Activated T-cell treated with anti-CD3 and anti-CD28 coated beads for 1 hour (primary cell): ENCODE data around the gene PRKCH.

Experiments used
- DNase-seq: peaks from one replicate; pipeline ENCODE4 v3.0.0-alpha.2; 2020; ENCODE audit warnings: low read depth

PRKCH gene

DNA sequence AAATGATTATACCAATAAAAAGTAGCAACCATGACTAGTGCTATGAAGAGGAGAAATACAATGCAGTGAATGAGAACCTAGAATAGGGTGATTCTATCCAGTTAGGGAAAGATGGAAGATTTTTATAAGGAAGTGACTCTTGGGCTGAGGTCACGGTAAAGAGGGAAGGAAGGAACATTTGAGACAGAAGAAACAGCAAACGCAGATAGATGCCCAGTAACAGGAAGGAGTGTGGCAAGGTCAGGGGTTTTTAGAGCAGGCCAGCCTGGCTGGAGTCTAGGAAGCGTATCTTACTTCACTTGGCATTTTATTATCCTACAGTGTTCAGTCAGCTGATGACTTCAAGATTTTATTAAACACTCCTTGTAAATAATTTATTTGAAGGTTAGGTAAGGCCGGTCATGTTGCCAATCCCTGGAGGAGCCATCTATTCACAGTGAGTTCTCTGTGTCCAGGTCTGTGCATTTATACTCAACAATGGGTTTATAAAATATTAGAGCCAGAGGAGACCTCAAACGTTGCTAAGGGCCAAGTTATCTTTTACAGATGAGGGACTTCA is 170.6 kb downstream of the PRKCH start:
- no peak for DNase-seq

DNA sequence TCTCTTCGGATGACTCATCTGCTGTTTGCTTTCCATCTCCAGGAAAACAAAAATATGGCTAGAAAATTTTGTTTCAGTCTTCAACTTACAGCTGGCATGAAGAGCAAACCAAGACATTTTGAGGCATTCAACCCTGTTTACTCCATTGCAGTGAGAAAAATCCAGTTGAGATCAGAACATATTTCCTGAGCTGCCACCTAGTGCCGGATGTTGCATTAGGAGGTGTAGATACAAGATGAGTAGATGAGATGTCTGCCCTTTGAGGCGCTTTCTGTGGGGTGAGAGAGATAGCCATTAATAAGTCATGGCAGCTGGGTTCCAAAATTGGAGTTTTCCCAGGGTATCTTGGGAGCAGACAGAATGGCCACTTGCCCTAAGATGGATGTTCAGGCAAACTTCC is 171.1 kb downstream of the PRKCH start:
- DNase-seq = no peak

DNA sequence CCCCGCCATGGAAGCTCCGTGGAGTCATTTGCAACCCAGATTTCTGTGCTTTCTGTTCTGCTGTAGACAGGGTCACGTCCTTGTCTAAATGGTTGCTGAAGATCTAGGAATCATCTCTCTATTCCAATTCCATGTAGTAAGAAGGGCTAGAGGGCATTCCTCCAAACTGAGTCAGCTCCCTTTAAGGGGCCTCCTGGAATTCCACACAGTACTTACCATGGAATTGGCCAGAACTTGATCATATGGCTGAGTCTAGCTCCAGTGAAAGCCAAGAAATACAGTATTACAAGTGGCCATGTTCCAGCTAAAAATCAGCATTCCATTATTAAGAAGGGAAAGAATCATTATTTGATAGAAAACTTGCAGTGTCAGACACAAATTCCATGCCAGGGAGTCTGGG is 171.9 kb downstream of the PRKCH start:
- DNase-seq = no peak

DNA sequence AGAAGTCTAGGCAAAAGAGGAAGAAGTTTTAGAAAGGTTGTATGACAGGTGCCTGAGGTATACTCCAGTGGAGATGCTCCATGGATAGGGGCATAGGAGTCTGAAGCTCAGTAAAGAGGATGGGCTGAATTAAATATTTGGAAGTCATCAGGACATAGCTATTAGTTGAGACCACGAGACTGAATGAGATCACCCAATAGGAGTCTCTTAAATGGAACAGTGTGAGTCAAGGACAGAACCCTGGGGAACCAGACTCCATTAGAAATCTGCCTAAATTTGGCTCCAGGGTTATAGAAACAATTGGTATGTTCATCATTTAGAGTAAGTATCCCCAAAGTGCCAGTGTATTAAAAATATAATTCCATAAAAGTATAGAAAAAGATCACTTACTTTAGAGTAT is 172.6 kb downstream of the PRKCH start:
- no peak for DNase-seq

DNA sequence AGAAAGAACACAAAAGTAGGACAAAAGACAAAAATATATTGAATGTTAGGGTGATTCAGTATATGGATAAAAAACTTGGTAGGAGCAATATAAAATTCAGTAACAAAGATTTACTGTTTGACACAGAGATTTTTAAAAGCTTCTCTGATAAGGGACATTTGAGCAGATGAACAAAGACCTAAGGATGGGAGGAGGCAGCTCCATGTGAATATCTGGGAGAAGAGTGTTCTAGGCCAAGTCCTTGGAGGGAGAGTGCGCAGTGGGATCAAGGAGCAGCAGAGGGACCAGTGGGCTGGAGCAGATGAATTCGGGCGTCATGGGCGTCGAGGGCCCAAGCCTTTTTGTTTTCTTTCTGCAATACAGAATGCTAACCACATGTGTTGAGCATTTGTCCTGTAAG is 174.4 kb downstream of the PRKCH start:
- no peak for DNase-seq

DNA sequence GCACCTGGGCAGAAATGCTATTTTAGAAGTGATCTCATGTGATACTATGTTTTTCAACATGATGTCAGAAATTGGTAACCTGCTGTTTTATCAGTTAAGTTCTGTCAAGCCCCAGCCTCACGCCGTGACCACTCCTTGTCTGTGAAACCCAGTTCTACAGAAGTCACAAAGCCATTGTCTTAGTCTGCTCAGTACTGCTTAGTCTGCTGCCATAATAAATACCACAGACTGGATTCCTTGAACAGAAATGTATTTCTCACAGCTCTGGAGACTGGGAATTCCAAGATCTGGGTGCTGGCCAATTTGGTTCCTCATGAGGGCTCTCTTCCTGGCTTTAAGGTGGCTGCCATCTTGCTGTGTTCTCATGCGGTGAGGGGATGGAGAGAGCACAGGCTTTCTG is 176.9 kb downstream of the PRKCH start:
- DNase-seq = no peak

DNA sequence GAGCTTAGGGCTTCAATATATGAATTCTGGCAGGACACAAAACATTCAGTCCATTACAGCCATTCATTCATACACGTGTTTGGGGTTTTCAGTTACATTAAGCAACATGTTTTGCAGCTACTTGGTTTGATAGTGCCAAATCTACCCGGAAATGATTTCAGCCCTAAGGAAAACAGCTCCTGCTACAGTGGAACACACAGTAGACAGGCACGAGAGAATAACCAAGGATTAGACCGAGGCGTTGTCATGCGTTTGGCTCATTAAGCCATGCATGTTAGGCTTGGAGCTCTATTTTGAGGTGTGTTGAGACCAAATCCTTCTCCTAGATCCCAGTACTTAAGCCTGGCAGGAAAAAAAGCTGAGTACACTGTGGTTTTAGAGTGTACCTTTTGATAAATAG is 177.4 kb downstream of the PRKCH start:
- no peak for DNase-seq

DNA sequence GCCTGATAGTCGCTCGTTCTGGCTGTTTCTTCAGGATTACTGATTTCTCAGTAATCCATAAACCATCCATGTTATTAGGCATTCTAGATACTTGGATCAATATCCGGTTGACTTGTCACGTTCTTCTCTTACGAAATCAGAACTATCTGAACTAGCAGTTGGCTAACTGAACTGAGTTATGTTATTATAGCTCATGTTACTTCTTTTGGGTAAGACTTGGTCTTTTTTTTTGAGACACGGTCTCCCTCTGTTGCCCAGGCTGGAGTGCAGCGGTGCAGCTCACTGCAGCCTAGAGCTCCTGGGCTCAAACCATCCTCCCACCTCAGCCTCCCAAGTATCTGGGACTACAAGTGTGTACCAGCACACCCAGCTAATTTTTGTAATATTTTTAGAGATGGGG is 178.6 kb downstream of the PRKCH start:
- no peak for DNase-seq

DNA sequence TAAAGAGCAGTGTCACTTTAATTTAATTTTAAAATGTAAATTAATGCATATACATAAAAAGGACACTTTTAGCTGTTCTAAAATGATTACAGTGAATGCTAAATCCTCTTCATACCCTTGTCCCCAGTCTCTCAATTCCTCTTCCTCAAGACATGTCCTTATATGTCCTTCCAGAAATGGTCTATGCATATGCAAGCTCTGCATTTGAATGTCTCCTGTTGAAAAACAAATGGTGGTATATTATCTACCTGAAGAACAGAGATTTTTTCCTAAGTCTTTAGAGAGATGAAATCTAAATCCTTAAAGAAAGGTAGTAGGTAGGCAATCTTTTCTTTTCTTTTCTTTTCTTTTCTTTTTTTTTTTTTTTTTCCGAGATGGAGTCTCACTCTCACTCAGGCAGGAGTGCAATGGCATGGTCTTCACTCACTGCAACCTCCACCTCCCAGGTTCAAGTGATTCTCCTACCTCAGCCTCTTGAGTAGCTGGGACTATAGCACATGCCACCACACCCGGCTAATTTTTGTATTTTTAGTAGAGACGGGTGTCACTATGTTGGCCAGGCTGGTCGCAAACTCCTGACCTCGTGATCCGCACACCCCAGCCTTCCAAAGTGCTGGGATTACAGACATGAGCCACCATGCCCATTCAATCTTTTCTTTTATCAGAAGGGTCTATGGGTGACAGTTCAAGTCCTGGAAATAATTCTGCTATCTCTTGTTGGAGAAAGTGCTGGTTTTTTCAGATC is 180.5 kb downstream of the PRKCH start:
- no peak for DNase-seq

DNA sequence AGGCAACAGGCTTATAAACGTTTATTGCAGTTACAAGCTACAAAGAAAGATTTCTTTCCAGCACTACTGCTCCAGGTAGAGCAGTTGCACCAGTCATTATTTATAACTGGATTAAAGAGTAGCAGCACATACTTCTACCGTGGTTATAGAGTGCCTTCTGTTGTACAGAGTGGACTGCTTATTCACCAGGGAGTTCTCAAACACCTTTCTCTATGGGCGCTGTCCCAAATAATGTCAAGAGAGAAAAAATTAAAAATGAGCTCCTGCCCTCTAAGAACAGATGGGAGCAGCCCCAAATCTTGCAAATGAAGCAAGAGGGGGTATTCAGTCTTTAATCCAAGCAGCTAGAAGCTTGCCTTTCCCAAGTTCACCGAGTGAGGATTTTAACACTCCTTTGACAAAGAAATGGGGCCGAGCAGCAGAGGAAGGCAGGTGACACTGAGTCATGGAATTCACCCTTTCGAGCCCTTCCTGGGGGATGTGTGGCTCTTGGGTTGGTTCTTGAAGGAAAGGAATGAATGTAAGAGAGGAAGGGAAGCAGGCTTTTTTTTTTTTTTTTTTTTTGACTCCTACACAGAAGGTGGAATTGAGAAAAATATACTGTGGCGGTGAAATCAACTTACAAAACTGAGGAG is 181.2 kb downstream of the PRKCH start:
- DNase-seq = no peak

DNA sequence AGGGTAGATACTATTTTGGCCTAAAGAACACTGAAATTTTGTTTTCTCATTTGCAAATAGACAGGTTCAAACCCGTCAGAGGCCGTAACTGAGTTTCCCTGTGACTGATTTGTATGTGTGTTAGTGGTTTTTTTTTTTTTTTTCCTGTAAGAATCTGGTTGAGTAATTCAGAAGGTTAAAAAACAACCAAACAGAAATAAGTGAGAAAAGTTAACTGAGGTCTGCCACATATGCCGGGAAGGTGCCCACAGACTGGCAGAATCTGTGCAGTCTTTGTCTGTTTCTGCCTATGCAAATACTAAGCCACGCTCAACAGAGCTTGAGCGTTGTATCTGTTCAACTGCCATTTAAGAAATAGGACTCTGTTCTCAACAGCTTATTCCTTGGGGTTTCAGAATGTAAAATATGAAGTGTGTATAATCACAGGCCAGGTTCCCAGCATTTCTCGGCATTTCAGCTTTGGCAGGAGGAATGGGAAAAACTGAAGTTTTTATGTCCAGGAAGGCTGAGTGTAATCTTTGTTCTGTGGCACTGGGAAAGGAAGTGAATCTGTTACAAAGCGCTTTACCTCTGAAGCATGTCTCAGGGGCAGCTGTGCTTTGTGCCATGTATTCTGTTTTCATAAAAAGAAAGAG is 181.9 kb downstream of the PRKCH start:
- peak; percentile 26 for DNase-seq

DNA sequence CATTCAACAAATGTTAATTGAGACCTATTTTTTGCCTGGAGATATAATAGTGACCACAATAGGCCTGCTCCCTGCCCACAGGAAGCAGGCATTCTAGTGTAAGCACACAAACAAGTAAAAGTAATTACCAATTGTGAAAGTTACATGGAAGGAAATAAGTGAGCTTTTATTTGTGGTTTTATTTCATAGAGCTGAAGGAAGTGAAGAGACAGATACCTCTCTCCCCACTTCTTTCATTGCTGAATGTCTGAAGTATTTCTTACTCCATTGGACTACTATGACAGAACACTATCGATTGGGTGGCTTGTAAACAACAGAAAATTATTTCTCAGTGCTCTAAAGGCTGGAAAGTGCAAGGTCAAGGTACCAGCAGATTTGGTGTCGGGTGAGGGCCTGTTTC is 183.5 kb downstream of the PRKCH start:
- DNase-seq = no peak

DNA sequence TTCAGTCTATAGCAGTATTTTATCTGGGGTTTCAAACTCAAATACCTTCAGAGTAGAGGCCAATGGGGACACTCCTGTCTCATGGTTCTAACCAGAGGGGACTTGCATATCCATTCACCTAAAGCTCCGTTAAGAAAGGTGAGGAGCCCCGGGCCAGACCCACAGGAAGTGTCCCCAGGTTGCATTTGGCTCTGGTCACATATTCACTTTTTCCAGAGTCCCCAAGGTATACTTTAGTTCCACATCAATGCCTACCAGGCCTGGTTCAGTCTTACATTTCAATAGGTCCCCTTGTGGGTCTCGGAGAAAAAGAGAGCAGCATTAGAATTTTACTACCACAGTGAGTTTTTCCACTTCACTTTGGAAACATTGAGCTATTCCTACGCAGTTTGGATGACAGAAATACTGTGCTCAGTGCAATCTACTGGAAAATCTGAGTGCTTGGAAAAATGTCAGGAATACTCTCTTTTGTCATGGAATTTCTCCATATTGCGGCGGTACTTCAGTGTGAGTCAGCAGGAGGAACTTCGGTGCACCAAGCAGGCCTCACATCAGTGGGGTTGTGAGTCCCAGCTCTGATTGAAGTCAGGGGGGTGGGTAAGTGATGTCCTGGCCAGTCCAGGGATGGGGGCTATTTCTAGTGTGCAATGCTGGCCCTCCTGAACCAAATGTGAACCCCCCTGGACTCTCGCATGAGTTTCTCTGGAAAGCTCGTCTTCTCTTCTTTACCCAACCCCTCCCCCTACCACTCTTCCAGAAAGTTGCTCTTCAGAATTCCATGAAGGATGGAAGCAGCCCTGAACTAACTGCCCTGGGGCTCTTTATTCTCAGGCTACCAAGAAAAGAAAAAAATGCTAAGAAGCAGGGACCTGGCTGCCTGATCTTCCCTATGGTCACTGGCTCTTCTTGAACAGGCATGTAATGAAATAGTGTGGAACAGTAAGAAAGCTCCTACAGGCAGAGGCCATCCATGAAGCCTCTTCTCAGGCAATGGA is 184.7 kb downstream of the PRKCH start:
- no peak for DNase-seq

DNA sequence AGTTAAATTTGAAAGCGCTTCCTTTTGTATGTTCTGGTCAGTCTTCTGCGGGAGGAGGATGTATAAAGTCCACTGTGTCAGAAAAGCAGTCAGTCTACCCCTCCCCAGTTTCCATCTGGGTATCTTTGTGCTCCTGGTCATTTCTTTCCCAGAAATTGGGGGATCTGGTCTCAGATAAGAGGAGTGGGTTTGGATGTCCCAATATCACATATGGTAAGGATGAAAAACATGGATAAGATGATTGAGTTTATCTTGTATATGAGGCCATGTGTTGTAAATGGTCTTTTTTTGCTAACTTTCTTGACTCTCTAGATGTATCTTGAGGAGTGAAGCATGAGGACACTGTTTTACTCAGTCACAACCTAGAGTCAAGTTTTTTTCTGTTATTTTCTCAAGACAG is 187.1 kb downstream of the PRKCH start:
- DNase-seq = no peak

DNA sequence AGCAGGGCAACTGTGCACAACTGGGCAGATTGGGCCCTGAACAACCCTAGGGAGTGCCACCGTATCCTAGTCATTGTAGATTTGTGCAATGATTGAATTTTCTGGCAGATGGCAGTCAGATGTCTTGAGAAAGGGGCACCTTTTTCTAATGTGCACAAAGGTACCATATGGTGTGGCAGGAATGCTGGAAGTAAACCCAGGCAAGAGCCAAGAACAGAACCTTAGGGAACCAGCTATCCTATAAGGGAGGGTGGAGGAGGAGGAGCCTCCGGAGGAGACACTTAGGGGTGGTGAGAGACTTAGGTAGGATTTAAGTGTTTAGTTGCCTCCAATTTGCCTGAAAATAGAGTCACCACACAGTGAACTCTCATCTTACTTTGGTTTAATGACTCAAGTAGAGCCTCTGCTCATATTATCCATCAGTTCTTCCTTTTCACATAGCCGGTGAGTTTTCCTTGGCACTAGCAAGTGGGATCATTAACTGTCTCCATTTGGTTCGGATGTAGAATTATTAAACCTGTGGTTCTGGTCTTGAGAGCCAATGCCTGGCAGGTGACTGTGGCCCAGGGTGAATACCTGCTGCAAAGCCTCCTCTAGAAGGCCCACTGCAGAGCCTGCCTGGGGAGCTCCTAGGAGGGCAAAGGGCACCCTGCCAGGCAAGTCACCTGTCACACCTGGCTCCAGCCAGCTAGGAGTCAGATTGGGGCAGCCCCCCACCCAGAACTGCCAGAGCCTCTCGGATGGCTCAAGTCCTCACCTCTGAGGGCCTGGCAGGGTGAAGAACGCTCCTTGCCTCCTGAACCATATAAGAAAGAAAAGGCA is 189.6 kb downstream of the PRKCH start:
- DNase-seq = no peak

DNA sequence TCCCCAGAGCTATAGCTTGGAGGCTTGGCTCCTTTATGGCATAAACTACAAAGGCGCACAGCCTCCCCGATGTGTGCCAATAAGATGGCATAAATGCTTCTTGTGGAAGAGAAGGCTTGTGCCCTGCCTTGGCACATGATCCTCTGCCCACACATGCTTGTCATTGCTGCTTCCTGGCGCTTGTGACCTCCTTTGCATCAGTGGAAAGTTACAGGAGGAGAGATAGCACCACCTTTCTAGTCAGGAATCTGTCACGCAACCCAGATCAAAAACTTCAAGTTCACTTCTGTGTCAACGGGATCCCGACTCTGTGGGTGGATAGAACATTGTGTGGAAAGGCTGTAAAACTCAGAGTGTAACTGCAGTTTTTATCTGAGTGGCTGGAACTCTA is 190.2 kb downstream of the PRKCH start:
- DNase-seq = no peak

DNA sequence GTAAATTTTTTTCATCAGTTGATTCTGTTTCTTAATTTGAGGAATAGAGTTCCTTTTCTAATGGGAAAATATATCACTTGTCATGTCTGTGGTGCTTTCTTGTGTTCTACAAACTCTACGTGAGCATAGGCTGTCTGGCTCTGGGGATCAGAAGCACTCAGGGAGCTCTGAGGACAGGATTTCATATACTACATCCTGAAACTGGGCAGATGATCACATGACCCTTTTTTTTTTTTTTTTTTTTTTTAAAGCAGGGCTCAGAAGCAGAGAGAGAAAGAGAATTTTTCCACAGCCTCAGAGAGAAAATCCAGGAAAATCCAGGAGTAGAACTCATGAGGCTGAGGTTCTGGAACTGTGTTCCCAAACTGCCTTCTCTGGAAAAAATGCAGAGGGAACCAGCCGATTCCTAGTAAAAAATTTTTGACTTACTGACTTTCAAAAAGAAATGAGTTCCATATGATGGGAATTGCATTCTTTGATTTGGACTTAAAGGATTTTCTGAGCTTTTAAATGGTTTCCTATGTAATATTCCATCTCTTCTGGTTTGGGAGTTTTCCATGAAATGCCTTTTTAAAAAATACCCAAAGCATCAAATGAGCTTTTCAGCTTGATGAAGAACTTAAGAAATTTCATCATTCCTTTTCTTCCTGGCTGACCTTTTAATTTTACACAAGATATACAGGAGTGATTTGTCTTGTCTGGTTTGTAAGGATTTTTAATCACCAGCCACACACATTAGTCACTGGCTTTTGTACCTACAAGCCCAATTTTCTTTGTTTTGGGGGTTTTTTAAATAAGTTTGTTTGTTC is 190.9 kb downstream of the PRKCH start:
- DNase-seq = no peak

DNA sequence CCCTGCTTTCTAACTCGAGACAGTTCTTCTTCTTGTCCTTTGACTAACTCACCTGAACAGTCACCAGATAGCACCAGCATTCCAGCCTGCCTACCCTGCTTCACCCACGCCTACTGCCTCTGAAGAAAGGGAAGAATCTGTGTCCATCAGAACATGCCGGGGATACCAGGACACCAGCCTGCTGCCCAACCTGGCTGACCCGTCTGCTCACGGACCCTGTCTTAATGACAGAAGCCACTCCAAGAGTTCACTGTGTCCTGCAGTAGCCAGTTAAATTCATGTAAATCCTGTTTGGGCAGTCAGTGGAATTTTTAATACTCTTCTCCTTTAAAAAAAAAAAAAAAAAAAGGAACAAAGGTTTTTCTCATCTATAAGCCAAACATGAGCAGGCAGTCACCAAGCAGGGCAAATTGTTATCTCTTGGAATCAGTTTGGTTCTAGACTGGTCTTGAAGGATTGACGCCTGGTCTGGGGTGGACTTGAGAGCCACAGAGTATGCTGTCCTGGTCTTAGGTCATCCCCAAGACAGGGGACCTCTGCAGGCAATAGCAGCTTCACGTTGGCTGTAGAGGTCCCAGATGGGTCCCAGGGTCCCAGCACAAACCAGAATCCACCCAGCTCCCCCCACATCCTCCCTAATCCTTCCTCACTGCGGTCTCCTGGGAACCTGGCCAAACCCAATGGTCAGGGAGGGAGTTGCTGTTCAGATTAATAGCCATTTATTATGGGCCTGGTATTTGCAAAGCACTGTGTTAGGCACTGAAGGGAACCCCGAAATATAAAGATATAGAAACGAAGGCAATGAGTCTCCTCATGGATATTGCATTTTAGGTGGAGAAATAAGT is 192.8 kb downstream of the PRKCH start:
- no peak for DNase-seq

DNA sequence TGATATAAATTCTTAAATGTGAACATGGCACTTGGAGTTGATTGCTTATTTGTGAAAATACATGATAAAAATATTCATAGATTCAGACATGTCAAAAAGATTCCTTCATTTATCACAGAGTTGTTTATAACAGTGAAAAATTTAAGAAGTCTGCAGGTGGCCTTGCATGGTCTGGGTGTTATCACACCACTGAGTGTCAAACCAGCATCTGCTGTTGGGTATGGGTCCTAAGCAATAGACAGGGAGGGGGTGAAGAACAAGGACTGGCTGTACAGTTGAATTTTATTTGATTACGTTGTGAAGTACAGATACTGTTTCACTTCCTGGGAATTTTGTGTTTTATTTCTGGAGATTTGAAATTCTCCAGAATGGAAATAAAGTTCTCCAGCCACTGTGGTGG is 193.5 kb downstream of the PRKCH start:
- DNase-seq = no peak
